HG02763 (cell line): Measurements from ENCODE around the gene GABRR2.

Experiments
- ATAC-seq: cut with Tn5 transposase; IDR thresholded peaks from one replicate; pipeline ENCODE4 v1.9.1; 2021; ENCODE audit warnings: mild to moderate bottlenecking, moderate library complexity; ENCODE audit not compliant: unreplicated experiment

Gene GABRR2

DNA sequence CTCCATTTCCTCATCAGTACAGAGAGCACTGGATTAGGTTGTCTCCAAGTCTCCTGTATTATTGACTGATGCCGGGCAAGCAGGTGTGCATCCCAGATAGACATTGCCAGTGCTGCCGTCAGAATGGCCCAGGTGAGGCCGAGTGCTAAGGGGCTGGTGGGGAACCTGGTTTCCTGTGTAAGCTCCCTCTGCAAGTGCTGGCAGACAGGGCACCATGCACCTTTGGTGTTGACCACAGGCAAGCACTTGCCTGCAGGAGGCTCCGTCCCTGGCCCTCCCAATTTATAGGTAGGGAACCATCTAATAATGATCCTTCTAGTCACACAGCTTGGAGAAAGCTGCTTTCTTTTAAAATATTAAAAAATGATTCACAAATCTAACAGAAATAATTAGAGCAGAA lies 98.7 kb downstream of the GABRR2 start:
- no peak for ATAC-seq

DNA sequence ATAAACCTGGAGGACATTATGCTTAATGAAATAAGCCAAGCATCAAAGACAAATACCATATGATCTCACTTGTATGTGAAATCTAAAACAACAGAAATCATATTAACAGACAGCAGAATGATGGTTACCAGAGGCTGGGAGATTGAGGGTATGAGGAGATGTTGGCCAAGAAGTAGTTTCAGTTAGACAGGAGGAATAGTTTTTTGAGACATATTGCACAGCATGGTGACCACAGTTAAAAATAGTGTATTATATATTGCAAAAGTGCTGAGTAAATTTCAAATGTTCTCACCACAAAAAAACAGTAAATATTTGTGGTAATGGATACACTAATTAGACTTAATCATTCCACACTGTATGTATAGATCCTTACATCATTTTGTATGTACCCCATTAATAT lies 99.7 kb downstream of the GABRR2 start:
- no peak for ATAC-seq

DNA sequence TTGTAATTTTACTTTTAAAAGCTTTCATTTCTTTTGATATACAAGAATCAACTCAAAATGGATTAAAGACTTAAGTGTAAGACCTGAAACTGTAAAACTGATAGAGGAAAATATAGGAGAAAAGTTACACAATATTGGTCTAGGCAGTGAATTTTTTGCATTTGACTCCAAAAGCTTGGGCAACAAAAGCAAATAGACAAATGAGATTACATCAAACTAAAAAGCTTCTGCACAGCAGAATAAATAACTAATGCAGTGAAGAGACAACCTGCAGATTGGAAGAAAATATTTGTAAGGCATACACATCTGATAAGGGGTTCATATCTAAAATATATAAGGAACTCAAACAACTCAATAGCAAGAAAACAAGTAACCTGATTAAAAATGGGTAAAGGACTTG lies 100.9 kb downstream of the GABRR2 start:
- ATAC-seq, result no peak

GRCh38 chr6:89212472-89212871 lies 102.6 kb downstream of the GABRR2 start:
- no peak for ATAC-seq

DNA sequence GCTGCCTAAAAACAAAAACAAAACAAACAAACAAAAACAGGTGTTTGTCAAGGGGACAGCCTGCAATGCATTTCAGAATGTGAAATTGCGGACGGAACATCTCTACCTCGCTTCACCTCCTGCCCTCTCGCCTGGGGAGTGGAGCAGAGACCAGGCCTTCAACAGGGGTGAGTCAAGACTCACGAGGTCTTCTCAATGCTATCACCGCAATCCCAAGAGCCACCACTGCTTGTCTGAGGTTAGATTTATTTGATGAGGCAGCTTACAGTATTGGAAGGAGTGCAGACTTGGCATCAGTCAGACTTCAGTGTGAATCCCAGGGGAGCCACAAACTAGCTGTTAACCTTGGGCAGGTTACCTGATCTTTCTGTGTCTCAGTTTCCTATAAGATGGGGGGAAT lies 105.6 kb downstream of the GABRR2 start:
- ATAC-seq, result no peak

DNA sequence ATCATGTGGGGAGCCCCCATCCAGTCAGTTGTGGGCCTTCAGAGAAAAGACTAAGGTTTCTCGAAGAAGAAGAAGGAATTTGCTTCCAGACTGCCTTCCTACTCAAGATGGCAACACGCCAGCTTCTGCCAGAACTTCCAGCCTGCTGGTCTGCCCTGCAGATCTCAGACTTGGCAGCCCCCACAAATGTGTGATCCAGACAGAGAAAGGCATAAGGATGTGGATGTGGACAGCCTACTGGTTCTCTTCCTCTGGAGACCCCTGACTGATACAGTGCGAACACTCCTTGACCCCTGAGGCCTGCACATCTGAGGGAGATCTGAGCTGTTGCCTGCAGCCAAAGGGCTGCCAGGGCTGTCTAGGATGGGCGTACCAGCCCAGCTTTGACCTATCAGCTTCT lies 106.5 kb downstream of the GABRR2 start:
- no peak for ATAC-seq
